Lung (tissue), 12 donors: ENCODE data around the gene MCM5. TPM values are rescaled to one million over a fixed set of nuclear protein-coding genes. Genes with fewer than 3 reads are reported as not detected.

Experiments
- ATAC-seq: fragments of 200-7000 bp; cut with Tn5 transposase; one replicate; pipeline ENCODE4 v1.9.1; 2020; ENCODE audit warnings: moderate number of reproducible peaks; ENCODE audit not compliant: insufficient read depth, low FRiP score
- DNase-seq, 3 donors: peaks; one replicate each; pipeline ENCODE4 v3.0.0-alpha.2; 2013 to 2017
- H3K27ac ChIP-seq, 2 donors: one replicate each; pipeline ENCODE4 v1.5.1; 2013; ENCODE audit warnings: mild to moderate bottlenecking in 2 of 2, moderate library complexity in 2 of 2, control low read depth in 1 of 2, inconsistent platforms in 1 of 2, low read depth in 1 of 2, low read length in 1 of 2
- H3K27me3 ChIP-seq, 3 donors: one replicate each; pipeline ENCODE4 v1.5.1; 2013; ENCODE audit warnings: low read length in 2 of 3; ENCODE audit not compliant: control insufficient read depth in 3 of 3, insufficient read depth in 3 of 3
- H3K36me3 ChIP-seq, 4 donors: one replicate each; pipeline ENCODE4 v1.5.1; 2013; ENCODE audit warnings: low read length in 4 of 4, mild to moderate bottlenecking in 1 of 4, moderate library complexity in 1 of 4; ENCODE audit not compliant: control insufficient read depth in 4 of 4, insufficient read depth in 4 of 4
- H3K4me1 ChIP-seq, 5 donors: one replicate each; pipeline ENCODE4 v1.5.1; 2013; ENCODE audit warnings: low read length in 5 of 5, mild to moderate bottlenecking in 2 of 5, moderate library complexity in 1 of 5; ENCODE audit not compliant: control insufficient read depth in 5 of 5, insufficient read depth in 5 of 5
- H3K4me3 ChIP-seq: one replicate; pipeline ENCODE4 v1.5.1; 2013; ENCODE audit warnings: mild to moderate bottlenecking, control low read depth, moderate library complexity
- H3K9ac ChIP-seq, 2 donors: one replicate each; pipeline ENCODE4 v1.5.1; 2013; ENCODE audit warnings: low read length in 2 of 2, control low read depth in 1 of 2; ENCODE audit not compliant: insufficient read depth in 1 of 2
- H3K9me3 ChIP-seq, 4 donors: one replicate each; pipeline ENCODE4 v1.5.1; 2013; ENCODE audit warnings: low read length in 3 of 4, mild to moderate bottlenecking in 1 of 4, moderate library complexity in 1 of 4; ENCODE audit not compliant: control insufficient read depth in 4 of 4, insufficient read depth in 3 of 4
- CTCF ChIP-seq: IDR thresholded peaks from 2 replicates; pipeline ENCODE4 v1.5.1; 2012; ENCODE audit warnings: mild to moderate bottlenecking; ENCODE audit errors: control extremely low read depth, extremely low read depth
- WGBS, 2 donors: extraction: QIAGEN DNeasy Blood & Tissue Kit; methylation state at CpG; one replicate each; pipeline ENCODE4 v1.1.7; 2013; 5-methylcytosine and 5-hydroxymethylcytosine counted together
- polyA plus RNA-seq, 2 donors: library from polyadenylated mRNA; stranded (reverse); fragments of 200-250 nt; gene quantifications; one replicate each; pipeline ENCODE4 v1.2.1, GENCODE V29; 2013
- total RNA-seq, 2 donors: library from RNA; depleted of rRNA in 1 of 2; stranded (reverse); fragments of >200 nt in 1 of 2; gene quantifications; one replicate each; pipeline ENCODE4 v1.2.1, GENCODE V29; 2014 to 2021
- donor health status: control.
- donor health status: control.
- donor health status: Bipolar disorder and iron deficiency.
- donor health status: healthy.
- donor health status: DM: yes; HTN: yes; CAD: no.

MCM5 gene
- total and polyA plus RNA-seq, 4 donors, result 17.6 to 43.1 (median 25.9) TPM

DNA sequence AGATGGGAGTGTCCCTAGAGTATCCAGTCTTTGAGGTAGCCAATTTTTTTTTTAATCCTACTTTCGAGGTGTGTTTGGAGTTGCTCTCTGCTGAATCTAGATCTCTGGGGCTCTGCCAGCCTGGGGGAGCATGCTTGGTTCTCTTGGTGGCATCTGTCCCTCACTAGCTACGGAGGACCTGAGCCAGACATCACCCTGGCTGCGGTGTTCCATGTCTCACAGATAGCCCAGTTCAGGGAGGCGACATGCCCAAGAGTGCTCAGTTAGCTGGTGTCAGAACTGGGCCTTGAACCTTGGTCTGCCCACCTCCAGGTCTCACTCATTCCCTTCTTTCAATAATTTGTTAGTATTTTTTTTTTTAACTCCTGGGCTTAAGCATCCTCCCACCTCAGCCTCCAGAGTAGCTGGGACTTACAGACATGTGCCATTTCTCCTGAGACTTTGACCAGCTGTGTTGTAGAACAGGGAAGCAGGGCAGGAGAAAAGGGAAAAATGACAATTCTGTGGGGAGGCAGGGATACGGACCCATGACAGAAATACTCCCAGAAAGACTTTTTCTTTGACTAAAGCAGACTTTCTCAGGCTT is 18.4 kb upstream of the MCM5 start:
- peak overlapping the region; percentile 62 for H3K4me3 ChIP-seq
- WGBS, 2 donors, result 60 to 75% methylated on average over 5 of the region's 5 CpGs
- peaks cover 0 to 24% (median 6%) of the 10 kb centered on the region in 5 donors for H3K4me1 ChIP-seq
- ATAC-seq, result no peak
- no peaks in the 10 kb centered on the region for H3K9me3 ChIP-seq
- peak overlapping the region; percentile 15 to 56 for H3K9ac ChIP-seq
- H3K27ac ChIP-seq, result peak overlapping the region in 1 of 2 donors; percentile 89
- peaks cover 0 to 9% (median 0%) of the 10 kb centered on the region in 4 donors for H3K36me3 ChIP-seq
- no peaks in the 10 kb centered on the region for H3K27me3 ChIP-seq
- no peak for DNase-seq
- TF ChIP-seq CTCF, result no peak

DNA sequence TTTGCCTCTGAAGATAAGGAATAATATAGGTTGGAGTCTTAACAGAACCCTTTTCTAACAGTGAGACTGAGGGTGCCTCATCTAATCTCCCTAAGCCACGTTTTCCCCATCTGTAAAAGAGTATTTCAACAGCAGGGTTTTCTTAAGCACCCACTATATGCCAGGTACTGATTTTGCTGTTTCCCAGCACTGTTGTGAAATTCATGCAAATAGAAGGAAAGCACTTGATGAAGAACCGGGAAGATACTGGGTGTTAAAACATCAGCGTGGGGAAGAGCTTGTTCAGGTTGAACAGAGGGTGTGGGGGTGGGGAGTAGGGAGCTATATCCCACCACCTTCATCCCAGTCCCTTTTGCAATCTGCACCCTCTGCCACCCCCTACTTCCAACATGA is 16.3 kb upstream of the MCM5 start:
- Histone ChIP-seq H3K4me1 (peaks cover 0 to 12% (median 3%) of the 10 kb centered on the region in 5 donors), H3K4me3 (no peak overlapping the region), H3K9ac (no peak overlapping the region), H3K9me3 (peaks cover 0 to 3% (median 0%) of the 10 kb centered on the region in 4 donors), H3K27me3 (no peaks in the 10 kb centered on the region), H3K36me3 (peaks cover 0 to 21% (median 0%) of the 10 kb centered on the region in 4 donors), H3K27ac (no peak overlapping the region)
- DNase-seq, result no peak
- no peak for TF ChIP-seq CTCF
- no peak for ATAC-seq
- WGBS, 2 donors, result 44 to 49% methylated on average over 3 of the region's 3 CpGs

DNA sequence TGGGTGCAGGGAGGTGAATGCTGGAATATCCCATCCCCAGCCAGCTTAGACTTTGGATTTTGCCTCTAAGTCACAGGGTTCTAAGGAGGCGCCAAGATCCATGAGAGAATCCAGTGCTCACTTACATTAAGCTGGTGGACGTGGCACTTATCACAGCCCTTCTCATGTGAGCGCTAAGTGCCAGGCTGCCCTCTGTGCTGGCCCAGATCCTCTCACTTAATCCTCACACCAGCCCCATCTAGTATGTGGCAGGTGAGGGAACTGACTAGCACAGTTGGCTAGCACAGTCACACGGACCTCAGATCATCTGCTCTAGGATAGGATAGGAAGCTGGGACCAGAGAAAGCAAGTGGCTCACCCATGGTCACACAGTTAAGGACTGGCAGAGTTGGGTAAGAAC is 15.4 kb upstream of the MCM5 start:
- Histone ChIP-seq H3K36me3 (peaks cover 0 to 21% (median 0%) of the 10 kb centered on the region in 4 donors), H3K9me3 (peaks cover 0 to 3% (median 0%) of the 10 kb centered on the region in 4 donors), H3K4me3 (no peak overlapping the region), H3K27ac (peak overlapping the region in 1 of 2 donors; percentile 30), H3K27me3 (no peaks in the 10 kb centered on the region), H3K9ac (no peak overlapping the region), H3K4me1 (peaks cover 0 to 12% (median 0%) of the 10 kb centered on the region in 5 donors)
- ATAC-seq (no peak), DNase-seq (no peak)
- TF ChIP-seq CTCF, result no peak
- 75 to 85% methylated on average over 4 of the region's 4 CpGs for WGBS, 2 donors
